Pancreas (tissue), 10 donors: Measurements from ENCODE around the gene SNRNP27. TPM values are rescaled to one million over a fixed set of nuclear protein-coding genes. Genes with fewer than 3 reads are reported as not detected.

Source experiments
- ATAC-seq, 4 donors: fragments of 200-7000 bp; cut with Tn5 transposase; one replicate each; pipeline versions ENCODE4 v1.8.0 to v1.9.1; 2020; ENCODE audit warnings: mild to moderate bottlenecking in 4 of 4, moderate library complexity in 4 of 4
- DNase-seq, 6 donors: peaks; one replicate each; pipeline ENCODE4 v3.0.0-alpha.2; 2020
- FAIRE-seq: peaks from 2 replicates; lab custom pipeline; 2012; peaks lifted over from hg19 to GRCh38; lab: Jason Lieb, UNC
- H3K27ac ChIP-seq, 4 donors: fragments of 200-600 bp; sonication (generic); 1 replicate in 3 of 4; 2 replicates in 1 of 4; pipeline versions ENCODE4 v1.5.0 to v1.8.0; 2020
- H3K27me3 ChIP-seq, 4 donors: fragments of 200-600 bp; one replicate each; pipeline ENCODE4 v1.8.0; 2021
- H3K36me3 ChIP-seq, 3 donors: fragments of 200-600 bp; sonication (generic) in 1 of 3; one replicate each; pipeline versions ENCODE4 v1.5.0 to v1.8.0; 2020 to 2021
- H3K4me1 ChIP-seq, 3 donors: fragments of 200-600 bp; one replicate each; pipeline ENCODE4 v1.8.0; 2021
- H3K4me3 ChIP-seq, 4 donors: fragments of 200-600 bp; sonication (generic) in 2 of 4; one replicate each; pipeline versions ENCODE4 v1.5.0 to v1.8.0; 2020 to 2021
- H3K9me3 ChIP-seq, 4 donors: fragments of 200-600 bp; one replicate each; pipeline ENCODE4 v1.8.0; 2021
- CTCF ChIP-seq, 4 donors: fragments of 200-600 bp; sonication (generic) in 3 of 4; IDR thresholded peaks; one replicate each; pipeline versions ENCODE4 v1.5.0 to v1.8.0; 2021; ENCODE audit warnings: antibody characterized with exemption in 4 of 4
- whole genome bisulfite sequencing, 2 donors: extraction: QIAGEN DNeasy Blood & Tissue Kit; methylation state at CpG; one replicate each; pipeline ENCODE4 v1.1.7; 2013; 5-methylcytosine and 5-hydroxymethylcytosine counted together
- intact Hi-C, 3 donors: fragments of 100-400 bp; cut with DNase I; formaldehyde crosslinking; loops; one replicate each; pipeline versions ENCODE4 v1.11.1 to v1.14.2; 2022
- polyA plus RNA-seq, 2 donors: library from polyadenylated mRNA; stranded (reverse); fragments of 200-250 nt; gene quantifications; one replicate each; pipeline ENCODE4 v1.2.3, GENCODE V29; 2013
- total RNA-seq, 6 donors: library from RNA; stranded (reverse); fragmentation: NEBNext Ultra II Directional in 4 of 6; extraction: Animal tissue kit (Norgen Biotek cat#: 25700) in 4 of 6; gene quantifications; one replicate each; pipeline versions ENCODE4 v1.2.1 to v1.2.4, GENCODE V29; 2021 to 2023
- donor health status: healthy with polysubstance abuse.
- donor health status: DM: no; HTN: no; CAD: no; lungs with moderate emphysema.
- donor health status: DM: no; HTN: no; CAD: no.
- donor health status: control.
- donor health status: control.
- donor health status: Bipolar disorder and iron deficiency.
- donor health status: DM: yes; HTN: yes; CAD: no.
- donor health status: DM: no; HTN: no; CAD: no.
- donor health status: DM: no; HTN: no; CAD: no.
- donor health status: DM: yes; HTN: yes; CAD: no.

The SNRNP27 gene
- total and polyA plus RNA-seq, 8 donors, result 8.3 to 27.9 (median 13.1) TPM

- Histone ChIP-seq H3K9me3 (no peaks in the 10 kb centered on the region), H3K27ac (peak overlapping the region in 1 of 4 donors; percentile 11), H3K4me3 (no peak overlapping the region), H3K27me3 (no peaks in the 10 kb centered on the region), H3K36me3 (peaks cover 8 to 30% (median 19%) of the 10 kb centered on the region in 3 donors), H3K4me1 (peaks cover 0 to 9% (median 0%) of the 10 kb centered on the region in 3 donors)
- DNase-seq, result no peak
- no peak for FAIRE-seq
- 68 to 74% methylated on average over 4 of the region's 4 CpGs for WGBS, 2 donors
- TF ChIP-seq CTCF (IDR thresholded peaks at IDR 0.05), result no peak
- intact Hi-C loops, result loop anchor here in 1 of 3 donors (10.0 kb wide), 1 partner anchor 111 kb away; no protein-coding TSS in a partner anchor
- peak in 3 of 4 donors; percentile 61 to 80 (median 78) for ATAC-seq
Observed at GRCh38 chr2:69933839-69934613, 40.3 kb downstream of the SNRNP27 start.

GRCh38 chr2:69934614-69934908 lies 40.8 kb downstream of the SNRNP27 start:
- DNase-seq (no peak), FAIRE-seq (no peak), ATAC-seq (no peak)
- H3K36me3 ChIP-seq, result peaks cover 8 to 30% (median 24%) of the 10 kb centered on the region in 3 donors
- no peak overlapping the region for H3K4me3 ChIP-seq
- no peak overlapping the region for H3K27ac ChIP-seq
- intact Hi-C loops, result loop anchor here in 1 of 3 donors (10.0 kb wide), 1 partner anchor 110 kb away; no protein-coding TSS in a partner anchor
- H3K9me3 ChIP-seq, result no peaks in the 10 kb centered on the region
- no peak for TF ChIP-seq CTCF (IDR thresholded peaks at IDR 0.05)
- no peaks in the 10 kb centered on the region for H3K27me3 ChIP-seq
- H3K4me1 ChIP-seq, result peaks cover 0 to 9% (median 0%) of the 10 kb centered on the region in 3 donors
- 46 to 61% methylated on average over 1 of the region's 1 CpG for WGBS, 2 donors

GRCh38 chr2:69935011-69935410 lies 41.3 kb downstream of the SNRNP27 start:
- FAIRE-seq (no peak), ATAC-seq (no peak), DNase-seq (no peak)
- WGBS, 2 donors, result 93 to 95% methylated on average over 5 of the region's 5 CpGs
- Histone ChIP-seq H3K27ac (no peak overlapping the region), H3K36me3 (peaks cover 8 to 30% (median 26%) of the 10 kb centered on the region in 3 donors), H3K4me3 (no peak overlapping the region), H3K9me3 (no peaks in the 10 kb centered on the region), H3K4me1 (peaks cover 0 to 9% (median 0%) of the 10 kb centered on the region in 3 donors), H3K27me3 (no peaks in the 10 kb centered on the region)
- no peak for TF ChIP-seq CTCF (IDR thresholded peaks at IDR 0.05)
- intact Hi-C loops, result loop anchor here in 1 of 3 donors (10.0 kb wide), 1 partner anchor 110 kb away; no protein-coding TSS in a partner anchor

GRCh38 chr2:69936906-69937305 lies 43.1 kb downstream of the SNRNP27 start:
- WGBS, 2 donors, result 88 to 91% methylated on average over 11 of the region's 11 CpGs
- H3K4me3 ChIP-seq, result no peak overlapping the region
- FAIRE-seq (no peak), ATAC-seq (no peak), DNase-seq (no peak)
- intact Hi-C loops, result loop anchor here in 1 of 3 donors (10.0 kb wide), 1 partner anchor 108 kb away; no protein-coding TSS in a partner anchor
- no peaks in the 10 kb centered on the region for H3K27me3 ChIP-seq
- no peak overlapping the region for H3K27ac ChIP-seq
- no peak for TF ChIP-seq CTCF (IDR thresholded peaks at IDR 0.05)
- no peaks in the 10 kb centered on the region for H3K9me3 ChIP-seq
- peaks cover 0 to 9% (median 0%) of the 10 kb centered on the region in 3 donors for H3K4me1 ChIP-seq
- peaks cover 8 to 30% (median 26%) of the 10 kb centered on the region in 3 donors for H3K36me3 ChIP-seq
